PC-9 (cell line): ENCODE results near the gene PTPRA.

ENCODE experiments used
- CTCF ChIP-seq: fragments of 200-600 bp; sonication (generic); conservative IDR thresholded peaks from 2 replicates; pipeline ENCODE4 v1.6.1; 2017; ENCODE audit warnings: mixed run types, antibody characterized with exemption, mild to moderate bottlenecking, moderate library complexity
- EZH2 ChIP-seq: fragments of 200-600 bp; sonication (generic); IDR thresholded peaks from 2 replicates; pipeline ENCODE4 v1.8.0; 2017; ENCODE audit warnings: antibody characterized with exemption, low read depth

- TF ChIP-seq CTCF (no peak), EZH2 (no peak)
Observed at GRCh38 chr20:2889209-2889608, 15.9 kb downstream of the PTPRA start.
